HG03103 (cell line): ENCODE measurements around the gene C2CD4B.

Experiments
- ATAC-seq: cut with Tn5 transposase; IDR thresholded peaks from one replicate; pipeline ENCODE4 v1.9.1; 2021; ENCODE audit warnings: low read depth; ENCODE audit not compliant: unreplicated experiment

C2CD4B gene, protein sequence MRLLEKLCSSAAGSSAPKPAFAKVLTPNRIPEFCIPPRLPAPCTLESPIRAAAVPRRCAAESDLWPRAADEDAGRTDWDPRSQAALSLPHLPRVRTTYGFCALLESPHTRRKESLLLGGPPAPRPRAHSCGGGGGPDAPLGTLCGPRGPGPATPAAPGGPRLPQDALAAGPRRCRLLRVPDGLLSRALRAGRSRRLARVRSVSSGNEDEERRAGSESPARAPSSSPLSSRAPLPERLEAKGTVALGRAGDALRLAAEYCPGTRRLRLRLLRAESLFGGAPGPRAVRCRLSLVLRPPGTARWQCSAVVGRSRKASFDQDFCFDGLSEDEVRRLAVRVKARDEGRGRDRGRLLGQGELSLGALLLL

DNA sequence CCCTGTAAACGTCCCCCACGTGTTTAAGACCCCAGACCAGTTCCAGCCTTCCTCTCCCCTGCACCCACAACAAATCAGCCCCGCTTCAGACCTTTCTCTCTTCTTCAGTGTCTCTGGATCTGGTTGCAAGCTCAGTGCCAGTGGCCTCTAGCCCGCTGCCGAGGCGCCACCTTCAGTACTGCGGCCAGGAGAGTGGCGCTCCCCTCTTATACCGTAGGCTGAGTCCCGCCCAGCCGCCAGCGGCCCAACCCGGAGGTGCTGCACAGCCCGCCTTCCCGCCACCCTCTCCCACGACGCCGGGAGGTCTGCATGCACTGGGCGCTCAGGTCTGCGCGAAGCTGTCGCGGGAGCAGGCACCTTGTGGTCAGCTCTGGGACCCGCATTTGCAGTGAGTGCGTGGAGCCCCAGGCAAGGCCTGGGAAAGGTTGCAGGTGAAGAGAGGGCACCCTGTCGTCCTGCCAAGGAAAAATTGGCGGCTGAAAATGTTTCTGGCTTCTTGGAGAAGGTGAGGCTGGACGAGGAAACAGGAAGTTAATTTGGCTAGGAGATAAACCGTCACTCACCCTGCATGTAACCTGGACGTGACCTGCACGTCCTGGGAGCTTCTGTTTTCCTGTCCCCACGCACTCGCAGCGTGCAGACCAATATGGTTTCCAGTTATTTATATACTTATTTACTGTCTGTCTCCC lies at the start of gene C2CD4B:
Gene C2CD4B (minus strand): TSS at position 182 of the 689 bp plus-strand sequence. CDS start 301 bp downstream, outside the sequence.
- ATAC-seq, result no peak

DNA sequence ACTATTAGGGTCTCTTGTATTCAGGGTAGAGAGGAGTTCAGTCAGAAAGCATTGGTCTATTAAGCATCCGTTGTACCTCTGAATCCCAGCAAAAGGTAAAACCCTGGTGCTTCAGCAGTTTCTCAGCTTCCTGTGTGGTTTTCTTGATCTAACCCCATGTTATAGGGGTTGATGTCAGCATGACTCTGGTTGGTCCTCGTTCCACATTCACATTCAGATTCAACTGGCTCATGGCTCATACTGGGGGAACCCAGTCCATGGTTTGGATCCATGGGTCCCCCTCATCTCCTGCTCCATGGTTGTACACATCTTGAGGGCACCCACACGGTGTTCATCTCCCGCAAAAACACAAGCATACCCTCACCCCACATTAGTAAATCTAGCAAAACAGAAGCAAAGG lies 47.7 kb upstream of the C2CD4B start:
- no peak for ATAC-seq

DNA sequence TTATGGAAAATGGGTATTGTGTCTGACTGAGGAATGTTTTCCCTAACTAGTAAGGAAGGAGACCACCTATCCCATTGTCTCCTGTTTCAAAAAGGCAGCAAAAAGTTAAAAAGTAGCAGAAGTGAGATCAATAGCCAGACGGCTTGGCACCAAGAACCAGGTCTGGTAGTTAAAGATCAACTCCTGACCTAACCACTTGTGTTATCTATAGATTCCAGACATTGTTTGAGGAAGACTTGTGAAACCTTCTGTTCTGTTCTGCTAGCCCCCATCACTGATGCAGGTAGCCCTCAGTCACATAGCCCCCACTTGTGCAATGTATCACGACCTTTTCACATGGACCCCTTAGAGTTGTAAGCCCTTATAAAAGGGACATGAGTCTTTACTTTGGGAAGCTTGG lies 46.3 kb upstream of the C2CD4B start:
- no peak for ATAC-seq

DNA sequence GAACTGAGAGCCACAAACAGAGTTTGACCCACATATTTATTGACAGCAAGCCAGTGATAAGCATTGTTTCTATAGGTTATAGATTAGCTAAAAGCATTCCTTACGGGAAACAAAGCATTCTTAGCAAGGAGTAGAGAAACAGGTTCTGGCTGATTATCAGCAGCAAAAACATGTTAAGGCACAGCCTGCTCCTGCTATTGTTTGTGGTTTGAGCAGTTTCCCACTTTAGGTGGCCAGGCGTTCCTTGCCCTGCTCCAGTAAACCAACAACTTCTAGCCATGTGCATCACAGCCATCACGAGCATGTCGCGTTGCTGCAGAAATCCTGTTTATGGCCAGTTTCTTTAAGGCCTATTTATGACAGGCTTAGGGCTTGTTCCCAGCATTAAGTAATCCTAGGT lies 44.7 kb upstream of the C2CD4B start:
- ATAC-seq, result no peak

DNA sequence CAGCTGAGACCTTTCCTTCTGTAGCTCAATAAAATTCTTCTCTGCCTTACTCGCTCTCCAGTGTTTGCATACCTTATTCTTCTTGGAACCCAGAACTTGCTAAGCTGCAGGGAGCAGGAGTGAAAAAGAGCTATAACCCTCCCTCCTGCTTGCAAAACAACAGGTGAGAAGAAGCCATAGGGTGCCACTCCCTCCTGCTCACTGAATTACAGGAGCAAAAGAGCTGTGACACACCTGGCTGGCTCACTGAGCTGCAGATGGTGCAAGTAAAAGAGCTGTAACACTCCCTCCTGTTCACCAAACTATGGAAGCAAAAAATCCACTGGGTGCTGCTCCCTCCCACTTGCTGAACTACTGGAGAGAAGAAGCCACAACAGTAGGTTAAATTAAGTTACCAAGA lies 44.2 kb upstream of the C2CD4B start:
- no peak for ATAC-seq

DNA sequence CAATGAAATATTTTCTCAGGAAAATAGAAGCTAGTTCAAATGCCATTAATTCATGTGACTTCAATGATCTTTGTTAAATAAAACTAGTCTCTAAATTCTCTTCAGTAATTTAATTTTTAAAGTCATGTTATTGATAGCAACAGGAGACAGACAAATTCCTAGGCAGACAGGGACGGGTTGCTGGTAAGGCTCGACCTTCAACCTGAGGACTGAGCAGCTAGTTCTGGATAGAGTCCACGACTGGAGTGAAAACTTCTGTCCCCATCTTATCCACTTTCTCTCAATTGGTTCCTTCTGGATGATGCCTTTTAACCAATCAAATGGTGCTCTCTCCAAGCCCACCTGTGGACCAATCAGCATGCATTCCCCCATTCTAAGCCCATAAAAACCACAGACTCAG lies 43.8 kb upstream of the C2CD4B start:
- no peak for ATAC-seq

DNA sequence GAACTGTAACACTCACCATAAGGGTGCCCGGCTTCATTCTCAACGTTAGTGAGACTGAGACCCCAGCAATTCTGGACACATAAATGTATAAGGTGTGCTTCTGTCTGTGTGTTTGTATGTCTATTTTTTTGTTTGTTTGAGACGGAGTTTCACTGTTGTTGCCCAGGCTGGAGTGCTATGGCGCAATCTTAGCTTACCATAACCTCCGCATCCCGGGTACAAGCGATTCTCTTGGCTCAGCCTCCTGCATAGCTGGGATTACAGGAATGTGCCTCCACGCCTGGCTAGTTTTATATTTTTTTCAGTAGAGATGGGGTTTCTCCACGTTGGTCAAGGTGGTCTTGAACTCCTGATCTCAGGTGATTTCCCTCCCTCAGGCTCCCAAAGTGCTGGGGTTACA lies 43.3 kb upstream of the C2CD4B start:
- no peak for ATAC-seq

DNA sequence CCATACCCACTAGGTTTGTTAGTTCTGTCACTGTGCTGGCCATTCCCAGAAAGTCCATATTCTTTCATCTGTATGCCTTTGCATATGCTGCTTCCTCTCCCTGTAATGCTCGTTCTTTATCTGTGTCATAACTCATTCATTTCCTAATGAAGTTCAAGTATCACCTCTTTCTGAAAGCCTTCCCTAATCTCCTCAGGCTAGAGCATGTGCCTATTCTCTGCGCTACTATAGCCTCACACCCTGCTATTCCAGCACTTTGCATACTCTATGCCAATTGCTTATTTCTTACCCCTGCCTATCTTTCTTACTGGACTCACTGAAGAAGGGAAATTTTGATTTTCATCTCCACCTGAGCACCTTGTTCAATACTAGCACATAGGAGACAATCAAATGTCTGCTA lies 25.6 kb upstream of the C2CD4B start:
- ATAC-seq, result no peak

DNA sequence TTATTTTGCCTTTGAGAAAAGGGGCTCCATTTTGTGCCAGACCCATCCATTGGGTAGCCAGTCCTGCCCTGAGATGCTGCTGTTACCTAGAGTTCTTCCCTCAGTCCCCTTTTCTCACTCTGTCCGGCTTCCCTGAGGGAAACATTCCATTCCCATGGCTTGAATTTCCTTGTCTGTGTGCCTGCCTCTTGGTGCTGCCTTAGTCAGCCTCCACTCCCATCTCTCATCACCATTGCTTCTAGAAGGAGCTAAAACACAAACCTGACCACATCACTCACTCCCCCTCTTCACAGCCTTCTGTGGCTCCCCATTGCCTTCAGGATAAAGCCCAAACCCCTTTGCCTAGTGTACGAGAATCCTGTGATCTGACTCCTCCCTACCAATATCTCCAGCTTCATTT lies 25.2 kb upstream of the C2CD4B start:
- ATAC-seq, result no peak

DNA sequence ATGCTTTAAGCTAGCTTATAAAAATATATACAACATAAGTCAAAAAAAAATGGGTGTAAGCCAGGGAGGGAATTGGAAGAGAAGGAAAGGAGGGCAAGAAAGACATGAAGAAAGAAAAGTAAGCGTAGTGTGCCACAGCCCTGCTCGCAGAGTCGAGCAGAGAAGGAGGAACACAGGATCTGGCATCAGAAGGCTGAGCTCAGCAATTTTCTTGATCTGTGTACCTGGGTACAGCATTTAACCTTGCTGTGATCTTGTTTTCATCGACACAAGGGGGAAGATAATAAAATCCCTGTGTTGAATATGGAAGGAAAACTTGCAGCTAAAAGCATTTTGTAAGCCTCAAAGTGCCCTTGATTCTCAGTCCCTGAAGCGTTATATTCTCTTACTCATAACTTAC lies 23.7 kb upstream of the C2CD4B start:
- no peak for ATAC-seq

DNA sequence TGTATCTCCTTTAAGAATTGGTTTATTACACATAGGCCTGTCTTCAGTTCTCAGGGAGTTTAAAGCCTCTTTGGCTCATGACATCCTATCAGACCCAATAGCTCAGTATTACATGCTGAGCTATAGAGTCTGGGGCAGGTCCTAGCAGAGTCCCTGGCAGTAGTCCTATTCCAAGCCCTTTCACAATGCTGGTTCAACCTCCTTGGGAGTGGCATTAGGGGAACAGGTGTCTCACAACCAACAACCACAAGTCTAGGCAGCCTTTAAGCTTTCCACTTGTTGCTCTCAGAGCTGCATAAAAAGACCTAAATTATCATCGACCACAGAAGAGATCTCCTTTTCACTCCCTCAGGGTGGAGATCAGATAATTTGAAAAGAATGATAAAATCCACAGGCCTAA lies 22.8 kb upstream of the C2CD4B start:
- ATAC-seq, result no peak

DNA sequence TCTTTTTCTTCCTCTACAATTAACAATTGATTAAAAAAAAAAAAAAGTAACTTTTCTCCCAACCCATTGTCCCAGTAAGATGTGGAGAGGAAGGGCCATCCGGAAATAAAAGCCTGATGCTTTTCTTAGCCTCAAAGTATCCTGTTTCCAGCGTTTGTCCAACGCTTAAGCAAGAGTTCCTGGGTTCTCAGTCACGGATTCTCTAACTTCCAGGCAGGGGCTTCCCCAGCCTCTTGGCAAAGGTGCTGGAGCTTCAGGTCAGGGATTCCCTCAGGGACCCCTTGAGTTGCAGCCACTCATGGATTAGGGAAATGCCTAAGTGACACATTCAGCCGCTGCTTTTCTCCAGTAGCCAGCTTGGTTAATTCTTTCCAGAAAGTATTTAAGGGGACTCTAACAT lies 22.3 kb upstream of the C2CD4B start:
- no peak for ATAC-seq

DNA sequence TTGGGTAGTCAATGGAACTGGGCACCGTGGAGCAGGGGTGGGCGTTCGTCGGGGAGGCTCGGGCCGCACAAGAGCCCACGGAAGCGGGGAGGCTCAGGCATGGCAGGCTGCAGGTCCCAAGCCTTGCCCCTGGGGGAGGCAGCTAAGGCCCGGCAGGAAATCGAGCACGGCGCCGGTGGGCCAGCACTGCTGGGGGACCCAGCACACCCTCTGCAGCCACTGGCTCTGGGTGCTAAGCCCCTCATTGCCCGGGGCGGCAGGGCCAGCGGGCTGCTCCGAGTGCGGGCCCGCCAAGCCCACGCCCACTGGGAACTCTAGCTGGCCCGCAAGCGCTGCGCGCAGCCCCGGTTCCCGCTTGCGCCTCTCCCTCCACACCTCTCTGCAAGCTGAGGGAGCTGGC lies 21.5 kb upstream of the C2CD4B start:
- no peak for ATAC-seq

DNA sequence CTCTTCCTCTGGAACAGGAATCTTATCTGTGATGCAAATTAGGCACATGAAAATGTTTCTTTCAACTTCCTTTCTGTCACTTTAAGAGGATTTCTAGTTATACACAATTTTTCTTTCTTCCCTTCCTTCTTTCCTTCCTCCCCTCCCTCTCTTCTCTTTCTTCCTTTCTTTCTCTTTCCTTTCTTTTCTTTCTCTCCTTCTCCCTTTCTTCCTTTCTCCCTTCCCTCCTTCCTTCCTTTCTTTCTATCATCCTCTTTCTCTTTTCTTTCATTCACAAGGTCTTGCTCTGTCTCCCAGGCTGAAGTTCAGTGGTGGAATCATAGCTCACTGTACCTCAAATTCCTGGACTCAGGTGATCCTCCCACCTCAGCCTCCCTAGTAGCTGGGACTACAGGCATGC lies 18.0 kb upstream of the C2CD4B start:
- no peak for ATAC-seq

DNA sequence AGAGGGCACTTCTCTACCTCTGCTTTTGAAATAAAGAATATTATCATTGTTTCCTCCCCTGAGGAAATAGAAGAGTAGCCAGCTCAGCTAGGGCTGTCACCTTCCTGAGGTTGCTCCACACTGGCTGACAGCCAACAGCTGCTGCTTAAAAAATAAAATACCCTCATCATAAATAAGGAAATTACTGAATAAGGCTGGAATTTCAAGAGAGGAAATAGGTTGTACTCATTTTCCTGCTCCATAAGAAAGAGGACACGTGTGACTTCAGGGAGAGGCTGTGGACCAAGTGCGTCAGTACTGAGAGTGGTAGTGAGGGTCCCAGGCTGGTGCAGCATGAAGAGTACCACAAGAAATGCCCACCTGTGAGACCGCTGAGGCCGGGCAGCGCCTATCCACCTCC lies 8.1 kb upstream of the C2CD4B start:
- no peak for ATAC-seq

DNA sequence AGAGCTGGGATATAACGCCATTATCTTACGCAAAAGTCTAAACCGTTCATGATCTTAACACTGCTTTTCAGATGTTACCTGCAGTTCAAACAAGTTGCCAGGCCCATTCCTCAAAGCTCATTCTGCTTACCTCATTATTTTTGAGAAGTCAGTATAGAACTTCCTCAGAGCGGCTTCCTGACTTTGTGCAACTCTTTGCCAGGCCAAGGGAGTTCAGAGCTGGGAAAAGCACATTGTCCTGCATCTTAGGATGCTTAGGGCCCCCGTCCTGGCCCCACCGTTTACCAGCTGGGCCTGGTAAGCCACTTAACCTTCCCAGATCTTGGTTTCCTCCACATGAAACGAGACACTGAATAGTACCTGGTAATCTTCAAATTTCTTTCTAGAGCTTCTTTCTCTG lies 6.8 kb upstream of the C2CD4B start:
- no peak for ATAC-seq

DNA sequence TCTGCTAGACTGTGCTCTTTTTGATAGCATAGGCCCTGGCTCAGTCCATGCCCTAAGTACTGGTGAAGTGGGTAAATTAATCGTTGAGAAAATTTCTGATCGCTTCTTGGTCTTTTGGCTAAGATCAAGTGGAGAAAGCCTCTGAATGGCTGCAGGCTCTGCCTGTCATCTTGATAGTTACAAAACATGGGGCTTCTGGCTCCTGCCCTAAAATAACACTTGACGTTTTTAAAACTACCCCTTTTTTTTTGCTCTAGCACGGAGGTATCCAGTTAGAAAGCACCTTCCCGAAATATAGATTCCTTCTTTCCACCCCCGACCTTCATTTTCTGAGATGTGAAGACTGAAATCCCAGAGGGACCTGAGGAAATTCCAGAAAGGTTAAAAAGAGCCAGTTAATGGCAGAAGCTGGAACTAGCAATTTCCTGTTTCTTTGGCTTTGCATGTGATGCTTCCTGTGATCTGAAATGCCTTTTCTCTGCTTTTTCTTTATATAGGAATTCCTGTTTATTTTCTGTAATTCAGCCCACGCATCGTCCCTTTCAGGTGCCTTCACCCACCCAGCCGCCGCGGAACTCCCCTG lies 799 bp upstream of the C2CD4B start:
- ATAC-seq, result no peak

DNA sequence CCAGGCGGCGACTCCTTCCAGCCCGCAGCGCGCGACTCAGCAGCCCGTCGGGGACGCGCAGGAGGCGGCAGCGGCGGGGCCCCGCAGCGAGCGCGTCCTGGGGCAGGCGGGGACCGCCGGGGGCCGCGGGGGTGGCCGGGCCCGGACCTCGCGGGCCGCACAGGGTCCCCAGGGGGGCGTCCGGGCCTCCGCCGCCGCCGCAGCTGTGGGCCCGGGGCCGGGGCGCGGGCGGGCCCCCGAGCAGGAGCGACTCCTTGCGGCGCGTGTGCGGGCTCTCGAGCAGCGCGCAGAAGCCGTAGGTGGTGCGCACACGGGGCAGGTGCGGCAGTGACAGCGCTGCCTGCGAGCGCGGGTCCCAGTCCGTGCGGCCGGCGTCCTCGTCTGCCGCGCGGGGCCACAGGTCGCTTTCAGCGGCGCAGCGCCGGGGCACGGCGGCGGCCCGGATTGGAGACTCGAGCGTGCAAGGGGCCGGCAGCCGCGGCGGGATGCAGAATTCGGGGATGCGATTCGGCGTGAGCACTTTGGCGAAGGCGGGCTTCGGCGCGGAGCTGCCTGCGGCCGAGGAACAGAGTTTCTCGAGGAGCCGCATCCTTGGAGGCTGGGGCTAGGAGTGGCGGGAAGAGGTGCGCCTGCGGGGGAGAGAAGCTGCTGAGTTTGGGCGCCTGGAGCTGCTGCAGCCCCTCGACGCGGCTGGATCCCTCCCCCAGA lies 535 bp downstream of the C2CD4B start:
- ATAC-seq, result no peak

DNA sequence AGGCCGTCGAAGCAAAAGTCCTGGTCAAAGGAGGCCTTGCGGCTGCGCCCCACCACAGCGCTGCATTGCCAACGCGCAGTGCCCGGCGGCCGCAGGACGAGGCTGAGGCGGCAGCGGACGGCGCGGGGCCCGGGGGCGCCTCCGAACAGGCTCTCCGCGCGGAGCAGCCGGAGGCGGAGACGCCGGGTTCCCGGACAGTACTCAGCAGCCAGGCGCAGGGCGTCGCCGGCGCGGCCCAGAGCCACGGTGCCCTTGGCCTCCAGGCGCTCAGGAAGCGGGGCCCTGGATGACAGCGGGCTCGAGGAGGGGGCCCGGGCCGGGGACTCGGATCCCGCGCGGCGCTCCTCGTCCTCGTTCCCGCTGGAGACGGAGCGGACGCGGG lies 1.1 kb downstream of the C2CD4B start:
- no peak for ATAC-seq

DNA sequence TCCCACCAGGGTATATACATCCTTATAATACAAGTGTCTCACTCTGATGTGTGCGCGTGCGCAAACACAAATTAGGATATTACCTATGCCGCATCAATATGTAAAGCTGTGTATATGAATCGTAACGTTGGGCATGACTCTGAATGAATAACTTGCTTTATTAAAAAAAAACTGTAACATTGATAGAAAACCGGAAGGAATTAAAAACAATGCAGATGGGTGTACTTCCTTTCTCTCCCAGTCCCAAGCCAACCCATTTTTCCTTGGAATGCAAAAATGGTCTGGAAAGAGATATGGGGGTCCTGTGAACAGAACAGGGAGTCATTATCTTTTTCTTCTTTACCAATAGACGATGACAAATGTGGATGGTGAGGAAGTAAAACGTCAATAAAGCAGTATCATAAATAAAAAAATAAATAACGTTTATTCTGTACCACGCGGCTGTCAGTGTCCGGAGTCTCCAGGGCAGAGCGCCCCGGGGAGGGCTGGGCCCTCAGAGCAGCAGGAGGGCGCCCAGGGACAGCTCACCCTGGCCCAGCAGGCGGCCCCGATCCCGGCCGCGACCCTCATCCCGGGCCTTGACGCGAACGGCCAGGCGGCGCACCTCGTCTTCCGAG lies 1.6 kb downstream of the C2CD4B start:
- ATAC-seq, result no peak

DNA sequence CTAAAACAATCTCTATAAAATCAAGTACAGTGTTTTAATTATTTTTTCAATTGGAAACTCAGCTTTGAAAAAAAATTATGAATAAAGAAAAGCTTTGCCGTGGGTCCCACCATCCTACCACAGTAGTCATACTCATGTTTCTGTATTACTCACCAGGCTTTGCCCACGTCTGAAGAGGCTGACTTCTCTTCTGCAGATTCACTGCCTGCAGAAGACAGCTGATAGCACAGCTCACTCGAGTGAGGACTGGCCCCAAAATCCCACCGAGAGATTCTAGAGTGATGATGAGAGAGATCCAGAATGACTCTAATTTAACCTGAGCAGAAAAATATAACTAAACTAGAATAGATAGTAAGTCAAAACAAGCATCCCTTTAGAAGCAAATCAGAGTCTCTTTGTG lies 11.9 kb downstream of the C2CD4B start:
- ATAC-seq, result no peak
